NAMALWA (cell line): ENCODE measurements around the gene DNM2.
"Not testable (repeated sequence)": the region's sequence is repeated elsewhere in the genome, so short reads cannot be mapped to it uniquely, and the experiment has no call there.

ENCODE experiments used
- DNase-seq: peaks from one replicate; pipeline ENCODE4 v3.0.0-alpha.2; 2015; ENCODE audit warnings: low spot score

The DNM2 gene

GRCh38 chr19:10838377-10838776 is 120.5 kb downstream of the DNM2 start:
- DNase-seq, result no peak

GRCh38 chr19:10839114-10840050 is 121.5 kb downstream of the DNM2 start:
- no peak for DNase-seq

DNA sequence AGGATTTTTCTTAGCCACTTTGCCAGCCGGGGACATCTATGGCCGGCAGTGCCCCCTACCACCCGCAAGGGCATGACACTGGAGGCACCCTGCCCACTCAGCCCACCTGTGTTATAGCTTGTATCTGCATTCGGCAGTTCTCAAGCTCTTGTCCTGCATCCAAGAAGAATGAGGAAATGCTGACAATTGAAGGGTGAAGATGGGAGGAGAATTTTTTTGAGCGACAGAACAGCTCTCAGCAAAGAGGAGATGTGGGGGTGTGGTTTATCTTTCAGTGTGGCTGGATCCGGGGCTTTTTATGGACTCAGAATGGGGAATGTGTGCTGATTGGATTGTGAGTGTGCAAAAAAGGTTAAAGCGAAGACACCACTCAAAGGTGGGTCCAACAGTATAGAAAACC is 124.9 kb downstream of the DNM2 start:
- no peak for DNase-seq

GRCh38 chr19:10846500-10847202 is 128.8 kb downstream of the DNM2 start:
- DNase-seq, result no peak

GRCh38 chr19:10848230-10848856 is 130.5 kb downstream of the DNM2 start, which contains the start of gene C19orf38:
C19orf38 (plus strand) TSS chr19:10848415; CDS start chr19:10848509, 94 bp downstream.
- no peak for DNase-seq

- DNase-seq, result no peak
These were observed 132.8 kb downstream of the DNM2 start for GRCh38 chr19:10850631-10851030.

- DNase-seq, result no peak
These were observed 134.4 kb downstream of the DNM2 start for GRCh38 chr19:10852098-10852800.

DNA sequence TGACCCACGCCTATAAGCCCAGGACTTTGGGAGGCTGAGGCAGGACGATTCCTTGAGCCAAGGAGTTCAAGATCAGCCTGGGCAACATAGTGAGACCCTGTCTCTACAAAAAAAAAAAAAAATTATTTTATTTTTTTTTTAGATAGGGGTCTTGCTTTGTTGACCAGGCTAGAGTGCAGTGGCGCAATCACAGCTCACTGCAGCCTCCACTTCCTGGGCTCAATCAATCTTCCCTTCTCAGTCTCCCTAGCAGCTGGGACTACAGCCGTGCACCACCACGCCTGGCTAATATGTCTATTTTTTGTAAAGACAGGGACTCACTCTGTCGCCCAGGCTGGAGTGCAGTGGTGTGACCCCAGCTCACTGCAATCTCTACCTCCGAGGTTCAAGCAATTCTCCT is 135.1 kb downstream of the DNM2 start:
- no peak for DNase-seq

DNA sequence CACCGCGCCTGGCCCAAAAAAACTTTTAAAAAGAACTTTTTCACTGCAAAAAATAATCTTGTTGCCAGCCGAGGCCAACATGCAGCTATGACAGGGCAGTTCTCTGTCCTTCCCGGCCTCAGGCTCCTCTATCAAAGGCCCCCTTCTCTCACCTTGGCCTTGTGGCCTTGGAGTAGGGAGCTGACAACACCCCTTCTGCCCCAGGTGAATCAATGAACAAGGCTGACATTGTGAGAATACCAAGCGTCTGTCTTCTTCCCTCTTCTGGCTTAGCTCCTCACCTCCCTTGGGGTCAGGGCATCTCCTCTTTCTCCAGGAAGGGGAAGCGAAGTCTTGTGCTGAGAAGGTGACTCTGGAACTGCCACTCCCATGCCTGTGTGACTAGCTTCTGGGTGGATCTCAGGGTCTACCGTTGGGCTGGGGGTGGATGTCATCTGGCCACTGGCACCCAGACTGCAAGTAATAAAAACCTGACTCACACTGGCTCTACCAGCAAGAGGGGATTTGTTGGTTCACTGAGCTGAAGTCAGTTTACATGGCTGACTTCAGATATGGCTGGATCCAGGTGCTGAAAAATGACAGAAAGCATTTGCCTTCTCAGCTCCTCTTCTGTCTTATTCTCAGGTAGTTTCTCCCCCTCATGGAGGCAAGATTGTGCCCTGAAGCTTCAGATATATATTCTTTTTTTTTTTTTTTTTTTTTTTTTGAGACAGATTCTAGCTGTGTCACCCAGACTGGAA is 136.6 kb downstream of the DNM2 start:
- DNase-seq, result no peak

- DNase-seq, result peak; percentile 66
These were observed 138.1 kb downstream of the DNM2 start for GRCh38 chr19:10855879-10856522.

DNA sequence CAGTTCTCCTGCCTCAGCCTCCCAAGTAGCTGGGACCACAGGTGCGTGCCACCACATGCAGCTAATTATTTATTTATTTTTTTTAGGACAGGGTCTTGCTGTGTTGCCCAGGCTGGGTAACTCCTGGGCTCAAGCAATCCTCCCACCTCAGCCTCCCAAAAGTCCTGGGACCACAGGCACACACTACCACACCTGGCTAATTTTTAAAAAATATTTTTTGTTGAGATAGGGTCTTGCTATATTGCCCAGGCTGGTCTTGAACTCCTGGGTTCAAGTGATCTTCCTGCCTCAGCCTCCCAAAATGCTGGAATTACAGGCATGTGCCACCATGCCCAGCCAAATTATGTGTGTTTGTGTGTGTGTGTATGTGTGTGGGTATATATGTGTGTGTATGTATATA is 139.0 kb downstream of the DNM2 start:
- DNase-seq, result not testable (repeated sequence)

DNA sequence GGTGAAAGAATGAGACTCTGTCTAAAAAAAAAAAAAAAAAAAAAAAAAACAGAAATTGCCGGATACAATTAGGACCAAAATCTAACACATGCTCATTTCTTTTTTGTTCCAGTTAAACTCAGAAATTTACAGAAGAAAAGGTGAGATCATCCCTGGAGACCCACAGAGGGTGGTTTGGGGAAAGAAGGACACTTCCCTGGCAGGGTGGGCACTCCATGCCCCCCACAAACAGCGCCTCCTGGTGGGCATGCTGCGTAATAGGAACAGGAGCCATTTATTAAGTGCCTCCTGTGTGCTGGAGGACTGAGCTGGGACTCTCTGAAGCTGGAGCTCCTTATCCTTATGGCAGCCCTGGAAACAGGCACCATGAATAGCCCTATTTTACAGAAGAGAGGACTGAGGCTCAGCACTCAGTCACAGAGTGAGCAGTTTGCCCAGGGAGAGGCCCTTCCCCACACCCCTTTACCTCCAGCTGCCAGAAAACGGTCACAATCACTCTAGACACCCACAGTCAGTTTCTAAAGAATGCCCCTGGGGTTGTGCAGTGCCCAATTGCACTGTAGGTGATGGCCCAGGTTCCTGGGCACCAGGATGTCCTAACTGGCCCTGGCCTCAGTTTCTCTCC is 140.4 kb downstream of the DNM2 start:
- peak; percentile 57 for DNase-seq

- peak; percentile 68 for DNase-seq
These were observed 143.3 kb downstream of the DNM2 start for GRCh38 chr19:10861103-10861651.

- no peak for DNase-seq
These were observed 144.8 kb downstream of the DNM2 start for GRCh38 chr19:10862561-10863106.

DNA sequence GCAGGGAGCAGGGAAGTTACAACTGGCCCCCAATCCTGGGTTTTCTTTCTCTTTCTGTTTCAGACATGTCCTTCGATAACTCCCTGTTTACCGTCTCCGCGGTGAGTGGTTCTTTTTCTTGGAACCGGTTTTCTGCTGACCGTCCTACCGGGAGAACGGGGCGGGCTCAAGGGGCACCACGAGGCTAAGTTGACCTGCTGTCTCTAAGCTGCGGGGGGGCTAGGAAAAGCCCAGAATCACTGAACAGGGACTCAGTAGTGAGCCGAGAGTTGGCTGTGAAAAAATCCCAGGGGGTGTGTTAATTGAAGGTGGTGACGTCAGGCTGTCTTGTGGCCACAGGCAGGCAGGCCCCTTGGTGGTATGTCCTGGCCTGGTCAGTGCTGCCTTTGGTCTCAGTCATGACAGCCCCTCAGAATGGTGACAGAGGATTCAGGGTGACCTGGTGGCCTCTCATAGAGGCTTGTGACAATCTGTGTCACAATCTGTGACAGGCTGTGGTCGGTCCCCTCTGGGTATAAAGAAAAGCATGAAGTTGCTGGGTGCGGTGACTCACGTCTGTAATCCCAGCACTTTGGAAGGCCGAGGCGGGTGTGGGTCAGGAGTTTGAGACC is 145.3 kb downstream of the DNM2 start:
- DNase-seq, result no peak

- DNase-seq, result peak; percentile 85
These were observed 146.6 kb downstream of the DNM2 start for GRCh38 chr19:10864538-10864899.

GRCh38 chr19:10866495-10866894 is 148.6 kb downstream of the DNM2 start:
- DNase-seq, result no peak

DNA sequence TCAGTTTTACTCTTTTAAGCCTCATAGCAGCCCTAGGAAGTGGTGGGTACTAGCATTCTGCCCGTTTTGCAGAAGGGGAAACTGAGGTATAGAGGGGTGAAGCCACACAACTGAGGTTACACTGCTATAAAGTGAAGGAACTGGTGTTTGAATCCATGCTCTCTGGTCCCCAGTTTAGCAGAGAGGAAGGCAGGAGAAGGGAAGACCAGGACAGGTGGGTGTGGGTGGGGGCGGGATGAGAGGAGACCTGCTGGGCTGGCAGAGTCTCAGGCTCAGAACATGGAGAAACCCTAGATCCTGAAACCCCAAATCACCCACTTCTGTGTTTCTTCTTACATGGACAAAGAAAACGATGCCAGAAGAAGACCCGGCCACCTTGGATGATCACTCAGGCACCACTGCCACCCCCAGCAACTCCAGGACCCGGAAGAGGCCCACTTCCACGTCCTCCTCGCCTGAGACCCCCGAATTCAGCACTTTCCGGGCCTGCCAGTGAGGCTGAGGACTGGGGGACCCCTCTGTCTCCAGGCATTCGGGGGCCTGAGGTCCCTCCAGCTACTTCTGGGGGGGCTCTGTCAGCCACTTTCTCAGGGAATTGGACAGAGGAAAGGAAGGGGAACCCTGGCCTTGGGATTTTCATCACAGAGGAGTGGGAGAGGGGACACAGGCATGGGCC is 151.1 kb downstream of the DNM2 start:
- DNase-seq, result no peak

- DNase-seq, result not testable (repeated sequence)
These were observed 152.0 kb downstream of the DNM2 start for GRCh38 chr19:10869872-10870311.
